Measurements from ENCODE around the gene LTO1. TPM values are rescaled to one million over a fixed set of nuclear protein-coding genes. Genes with fewer than 3 reads are reported as not detected.

The LTO1 gene
- total and polyA plus RNA-seq, 2 of the 13 experiments (the other 11 are each of a cell fraction or from before 2014, with no cell fraction given) = 11.8 to 15.0 TPM

GRCh38 chr11:69683764-69684333 is 8.7 kb upstream of the LTO1 start (continued):
- TF ChIP-seq CBX2 (IDR thresholded peaks at IDR 0.05; ENCODE audit: low read depth, low read length) = no peak
- no peak for TF ChIP-seq CBX2 (CRISPR knock-in tag; IDR thresholded peaks at IDR 0.05; ENCODE audit: low read depth)
- TF ChIP-seq ZNF333 (CRISPR knock-in tag; IDR thresholded peaks at IDR 0.05; ENCODE audit: borderline replicate concordance) = no peak
- TF ChIP-seq RBFOX2 (IDR thresholded peaks at IDR 0.05; ENCODE audit: low read depth, low read length) = no peak
- TF ChIP-seq IRF2 (CRISPR knock-in tag; IDR thresholded peaks at IDR 0.05) = 0 out of 2 replicates have a peak, but pooled peaks have one; percentile 30
- TF ChIP-seq TRIM24 (CRISPR knock-in tag; IDR thresholded peaks at IDR 0.05) = no peak
- TF ChIP-seq HOXA5 (CRISPR knock-in tag; IDR thresholded peaks at IDR 0.05) = no peak
- TF ChIP-seq ZBTB49 (CRISPR knock-in tag; IDR thresholded peaks at IDR 0.05; ENCODE audit: borderline replicate concordance) = no peak
- no peak for TF ChIP-seq ZNF652 (CRISPR knock-in tag; IDR thresholded peaks at IDR 0.05; ENCODE audit: borderline replicate concordance, low read depth)
- TF ChIP-seq SMYD3 (CRISPR knock-in tag; IDR thresholded peaks at IDR 0.05) = no peak
- no peak; the same call in 1 of the 2 replicates for TF ChIP-seq ZNF556 (CRISPR knock-in tag; IDR thresholded peaks at IDR 0.05; ENCODE audit: borderline replicate concordance)
- TF ChIP-seq PCBP2 (optimal IDR thresholded peaks at IDR 0.05; ENCODE audit: low read depth, low read length, poor library complexity, severe bottlenecking) = no peak
- peak; percentile 67 for TF ChIP-seq RXRA (CRISPR knock-in tag; IDR thresholded peaks at IDR 0.05)
- no peak for TF ChIP-seq AKAP8 (CRISPR knock-in tag; IDR thresholded peaks at IDR 0.05)
- TF ChIP-seq ZNF552 (CRISPR knock-in tag; IDR thresholded peaks at IDR 0.05; ENCODE audit: borderline replicate concordance) = no peak
- TF ChIP-seq DBP (CRISPR knock-in tag; IDR thresholded peaks at IDR 0.05; ENCODE audit: not compliant biosample characterization) = no peak
- TF ChIP-seq REPIN1 (CRISPR knock-in tag; IDR thresholded peaks at IDR 0.05; ENCODE audit: borderline replicate concordance, low read depth) = peak; percentile 48; the same call in 1 of the 2 replicates
- TF ChIP-seq ZNF589 (CRISPR knock-in tag; conservative IDR thresholded peaks at IDR 0.05) = no peak
- no peak for TF ChIP-seq ZNF251 (CRISPR knock-in tag; IDR thresholded peaks at IDR 0.05)
- TF ChIP-seq ZNF180 (CRISPR knock-in tag; IDR thresholded peaks at IDR 0.05; ENCODE audit: borderline replicate concordance, low read depth) = no peak
- peak; percentile 42; the same call in 1 of the 2 replicates for TF ChIP-seq ZNF770 (CRISPR knock-in tag; IDR thresholded peaks at IDR 0.05)
- peak; percentile 53; the same call in 1 of the 2 replicates for TF ChIP-seq ZFX (CRISPR knock-in tag; IDR thresholded peaks at IDR 0.05; ENCODE audit: low read depth)
- TF ChIP-seq ZNF451 (CRISPR knock-in tag; IDR thresholded peaks at IDR 0.05) = 0 out of 2 replicates have a peak, but pooled peaks have one; percentile 40
- peak; percentile 36 for TF ChIP-seq TEAD3 (CRISPR knock-in tag; optimal IDR thresholded peaks at IDR 0.05; ENCODE audit: borderline replicate concordance)

Measured in HepG2 (cell line).